WTC11 (cell line): Measurements from ENCODE around the gene BICDL2. TPM values are rescaled to one million over a fixed set of nuclear protein-coding genes. Genes with fewer than 3 reads are reported as not detected.
A peak's percentile ranks its signal among the peaks of the same experiment; 100 is the strongest.

Experiments
- ATAC-seq: fragments of 200-7000 bp; cut with Tn5 transposase; 2 replicates; pipeline ENCODE4 v1.10.0; 2021; ENCODE audit warnings: mild to moderate bottlenecking, moderate library complexity
- CTCF ChIA-PET: fragments of 300-600 bp; sonication (Branson Sonifier 250); formaldehyde crosslinking; loops from one replicate; lab custom pipeline; 2021; ENCODE audit warnings: antibody characterized with exemption; lab: Charles Lee
- POLR2A ChIA-PET: fragments of 350-600 bp; sonication (Branson Sonifier 250); formaldehyde crosslinking; loops from one replicate; lab custom pipeline; 2021; ENCODE audit warnings: antibody characterized with exemption; lab: Charles Lee
- DNase-seq: peaks from one replicate; pipeline ENCODE4 v3.0.0; 2021; ENCODE audit warnings: low spot score
- H3K27ac Mint-ChIP-seq: 2 replicates; pipeline ENCODE4 v1.8.0; 2021; ENCODE audit warnings: mixed read lengths
- H3K27me3 Mint-ChIP-seq: 2 replicates; pipeline ENCODE4 v1.8.0; 2021; ENCODE audit warnings: low read depth, mild to moderate bottlenecking, moderate library complexity, mixed read lengths
- H3K36me3 Mint-ChIP-seq: 2 replicates; pipeline ENCODE4 v1.8.0; 2021; ENCODE audit warnings: mixed read lengths
- H3K4me1 Mint-ChIP-seq: 2 replicates; pipeline ENCODE4 v1.8.0; 2022; ENCODE audit warnings: mixed read lengths
- H3K4me3 Mint-ChIP-seq: 2 replicates; pipeline ENCODE4 v1.8.0; 2021; ENCODE audit warnings: mild to moderate bottlenecking, moderate library complexity, mixed read lengths
- H3K9me3 Mint-ChIP-seq: 2 replicates; pipeline ENCODE4 v1.8.0; 2021; ENCODE audit warnings: mixed read lengths
- AFF4 ChIP-seq: sonication (generic); formaldehyde crosslinking; IDR thresholded peaks from 2 replicates; pipeline ENCODE4 v1.8.1; 2023; ENCODE audit warnings: mild to moderate bottlenecking, missing genetic modification reagents, borderline replicate concordance
- AR ChIP-seq: fragments of 250-450 bp; sonication (Bioruptor Pico); IDR thresholded peaks from 2 replicates; pipeline ENCODE4 v1.9.0; 2021; ENCODE audit warnings: mild to moderate bottlenecking
- JAZF1 ChIP-seq: fragments of 250-450 bp; sonication (Bioruptor Pico); IDR thresholded peaks from 2 replicates; pipeline ENCODE4 v1.9.0; 2021; ENCODE audit warnings: moderate library complexity, mild to moderate bottlenecking, inconsistent platforms
- NFATC4 ChIP-seq: fragments of 250-450 bp; sonication (Bioruptor Pico); IDR thresholded peaks from 2 replicates; pipeline ENCODE4 v1.9.0; 2021; ENCODE audit warnings: mild to moderate bottlenecking
- NFE2L1 ChIP-seq: sonication (generic); formaldehyde crosslinking; IDR thresholded peaks from 2 replicates; pipeline ENCODE4 v1.8.1; 2023; ENCODE audit warnings: missing genetic modification reagents
- NR2C2 ChIP-seq: sonication (generic); formaldehyde crosslinking; IDR thresholded peaks from 2 replicates; pipeline ENCODE4 v1.8.0; 2022; ENCODE audit warnings: mild to moderate bottlenecking, missing genetic modification reagents
- OVOL2 ChIP-seq: fragments of 250-450 bp; sonication (Bioruptor Pico); IDR thresholded peaks from 2 replicates; pipeline ENCODE4 v1.9.0; 2021; ENCODE audit warnings: mild to moderate bottlenecking, borderline replicate concordance
- PRRX2 ChIP-seq: fragments of 250-450 bp; sonication (Bioruptor Pico); IDR thresholded peaks from 2 replicates; pipeline ENCODE4 v1.8.0; 2021; ENCODE audit warnings: mild to moderate bottlenecking
- SMAD4 ChIP-seq: sonication (generic); formaldehyde crosslinking; IDR thresholded peaks from 2 replicates; pipeline ENCODE4 v1.8.0; 2022; ENCODE audit warnings: mild to moderate bottlenecking, missing genetic modification reagents
- SOX15 ChIP-seq: fragments of 250-450 bp; sonication (Bioruptor Pico); IDR thresholded peaks from 2 replicates; pipeline ENCODE4 v1.9.0; 2021; ENCODE audit warnings: mild to moderate bottlenecking
- TEAD1 ChIP-seq: sonication (generic); formaldehyde crosslinking; IDR thresholded peaks from 2 replicates; pipeline ENCODE4 v1.8.0; 2022; ENCODE audit warnings: mild to moderate bottlenecking, missing genetic modification reagents
- ZNF219 ChIP-seq: sonication (generic); formaldehyde crosslinking; IDR thresholded peaks from 2 replicates; pipeline ENCODE4 v1.8.0; 2023; ENCODE audit warnings: missing genetic modification reagents, mild to moderate bottlenecking, borderline replicate concordance
- ZNF232 ChIP-seq: sonication (generic); formaldehyde crosslinking; IDR thresholded peaks from 2 replicates; pipeline ENCODE4 v1.8.0; 2022; ENCODE audit warnings: mild to moderate bottlenecking, missing genetic modification reagents
- ZNF425 ChIP-seq: fragments of 250-450 bp; sonication (Bioruptor Pico); conservative IDR thresholded peaks from 2 replicates; pipeline ENCODE4 v1.9.0; 2021; ENCODE audit warnings: mild to moderate bottlenecking
- ZNF671 ChIP-seq: fragments of 250-450 bp; sonication (Bioruptor Pico); IDR thresholded peaks from 2 replicates; pipeline ENCODE4 v1.8.0; 2021; ENCODE audit warnings: mild to moderate bottlenecking
- ZSCAN18 ChIP-seq: fragments of 250-450 bp; sonication (Bioruptor Pico); IDR thresholded peaks from 2 replicates; pipeline ENCODE4 v2.1.2; 2022; ENCODE audit warnings: mild to moderate bottlenecking, moderate library complexity
- total RNA-seq: library from RNA; stranded (reverse); gene quantifications from 3 replicates; pipeline ENCODE4 v1.2.3, GENCODE V29; 2021
- TF ChIP-seq, protein P1 (sequence below): sonication (generic); formaldehyde crosslinking; IDR thresholded peaks from 2 replicates; pipeline ENCODE4 v1.8.1; 2023; ENCODE audit warnings: mild to moderate bottlenecking, missing genetic modification reagents, moderate library complexity
- TF ChIP-seq, protein P2 (sequence below): sonication (generic); formaldehyde crosslinking; IDR thresholded peaks from 2 replicates; pipeline ENCODE4 v1.8.1; 2022; ENCODE audit warnings: low read depth, mild to moderate bottlenecking, moderate library complexity, missing genetic modification reagents, borderline replicate concordance
- TF ChIP-seq, protein P3 (sequence below): sonication (generic); formaldehyde crosslinking; conservative IDR thresholded peaks from 2 replicates; pipeline ENCODE4 v1.8.1; 2023; ENCODE audit warnings: mild to moderate bottlenecking, low read depth, missing genetic modification reagents, moderate library complexity

BICDL2 gene
- total RNA-seq, 1 experiment from 2014 or later: 28.2 TPM

GRCh38 chr16:3062553-3062952, 25.8 kb upstream of the BICDL2 start (continued):
- TF ChIP-seq AR (CRISPR knock-in tag) (no peak), AFF4 (CRISPR knock-in tag) (no peak), NFATC4 (CRISPR knock-in tag) (no peak)
- TF ChIP-seq, protein P1, sequence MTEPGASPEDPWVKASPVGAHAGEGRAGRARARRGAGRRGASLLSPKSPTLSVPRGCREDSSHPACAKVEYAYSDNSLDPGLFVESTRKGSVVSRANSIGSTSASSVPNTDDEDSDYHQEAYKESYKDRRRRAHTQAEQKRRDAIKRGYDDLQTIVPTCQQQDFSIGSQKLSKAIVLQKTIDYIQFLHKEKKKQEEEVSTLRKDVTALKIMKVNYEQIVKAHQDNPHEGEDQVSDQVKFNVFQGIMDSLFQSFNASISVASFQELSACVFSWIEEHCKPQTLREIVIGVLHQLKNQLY (CRISPR knock-in tag): no peak

DNA sequence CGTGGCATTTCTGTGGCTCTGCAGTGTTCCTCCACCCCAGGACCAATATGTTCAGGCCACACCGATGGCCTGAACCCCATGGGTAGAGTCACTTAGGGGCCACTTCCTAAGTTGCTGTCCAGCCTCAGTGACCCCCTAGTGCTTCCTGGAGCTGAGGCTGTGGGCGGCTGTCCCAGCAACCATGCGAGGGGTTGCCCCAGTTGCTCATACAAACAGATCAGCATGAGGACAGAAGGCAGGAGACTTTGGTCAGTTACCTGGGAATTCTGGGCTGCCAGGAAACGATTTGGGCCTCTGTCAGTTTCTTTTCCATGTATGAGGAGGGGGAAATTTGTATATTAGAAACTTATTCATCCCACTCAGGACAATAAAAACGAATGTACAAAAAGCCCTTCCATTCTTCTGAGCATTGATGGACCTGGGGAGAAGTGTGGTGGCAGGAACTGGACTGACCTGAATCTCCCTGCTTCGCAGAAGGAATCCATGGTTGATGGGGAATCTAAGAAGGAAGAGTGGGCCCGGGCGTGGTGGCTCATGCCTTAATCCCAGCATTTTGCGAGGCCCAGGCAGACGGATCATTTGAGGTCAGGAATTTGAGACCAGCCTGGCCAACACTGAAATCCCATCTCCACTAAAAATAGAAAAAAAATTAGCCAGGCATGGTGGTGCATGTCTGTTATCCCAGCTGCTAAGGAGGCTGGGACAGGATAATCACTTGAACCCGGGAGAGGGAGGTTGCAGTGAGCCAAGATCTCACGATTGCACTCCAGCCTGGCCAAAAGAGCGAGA, 23.8 kb upstream of the BICDL2 start:
- ATAC-seq (no peak), DNase-seq (no peak)
- H3K4me3 Mint-ChIP-seq: peak overlapping the region; percentile 68
- ChIA-PET CTCF (interaction anchor here (0.9 to 3.6 kb wide), 14 partner anchors 17 to 114 kb away, joined by 3 to 109 read pairs (median 19); partner anchors contain the start of gene ZSCAN10), POLR2A (interaction anchor here (1.5 to 3.2 kb wide), 2 partner anchors 27 to 38 kb away, joined by 5 to 29 read pairs; partner anchors contain the start of gene ZSCAN10)
- H3K9me3 Mint-ChIP-seq: no peaks in the 10 kb centered on the region
- H3K36me3 Mint-ChIP-seq: no peaks in the 10 kb centered on the region
- no peak overlapping the region for H3K27ac Mint-ChIP-seq
- peaks cover 30% of the 10 kb centered on the region for H3K4me1 Mint-ChIP-seq
- peaks cover 3% of the 10 kb centered on the region; the same call in 1 of the 2 replicates for H3K27me3 Mint-ChIP-seq
- TF ChIP-seq NR2C2 (CRISPR knock-in tag): no peak
- no peak for TF ChIP-seq NFE2L1
- no peak for TF ChIP-seq ZNF219 (CRISPR knock-in tag)
- TF ChIP-seq ZNF425: no peak
- no peak for TF ChIP-seq PRRX2 (CRISPR knock-in tag)
- TF ChIP-seq, protein P2, sequence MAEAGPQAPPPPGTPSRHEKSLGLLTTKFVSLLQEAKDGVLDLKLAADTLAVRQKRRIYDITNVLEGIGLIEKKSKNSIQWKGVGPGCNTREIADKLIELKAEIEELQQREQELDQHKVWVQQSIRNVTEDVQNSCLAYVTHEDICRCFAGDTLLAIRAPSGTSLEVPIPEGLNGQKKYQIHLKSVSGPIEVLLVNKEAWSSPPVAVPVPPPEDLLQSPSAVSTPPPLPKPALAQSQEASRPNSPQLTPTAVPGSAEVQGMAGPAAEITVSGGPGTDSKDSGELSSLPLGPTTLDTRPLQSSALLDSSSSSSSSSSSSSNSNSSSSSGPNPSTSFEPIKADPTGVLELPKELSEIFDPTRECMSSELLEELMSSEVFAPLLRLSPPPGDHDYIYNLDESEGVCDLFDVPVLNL: no peak
- no peak for TF ChIP-seq OVOL2 (CRISPR knock-in tag)
- TF ChIP-seq, protein P1 (CRISPR knock-in tag): no peak
- TF ChIP-seq, protein P3, sequence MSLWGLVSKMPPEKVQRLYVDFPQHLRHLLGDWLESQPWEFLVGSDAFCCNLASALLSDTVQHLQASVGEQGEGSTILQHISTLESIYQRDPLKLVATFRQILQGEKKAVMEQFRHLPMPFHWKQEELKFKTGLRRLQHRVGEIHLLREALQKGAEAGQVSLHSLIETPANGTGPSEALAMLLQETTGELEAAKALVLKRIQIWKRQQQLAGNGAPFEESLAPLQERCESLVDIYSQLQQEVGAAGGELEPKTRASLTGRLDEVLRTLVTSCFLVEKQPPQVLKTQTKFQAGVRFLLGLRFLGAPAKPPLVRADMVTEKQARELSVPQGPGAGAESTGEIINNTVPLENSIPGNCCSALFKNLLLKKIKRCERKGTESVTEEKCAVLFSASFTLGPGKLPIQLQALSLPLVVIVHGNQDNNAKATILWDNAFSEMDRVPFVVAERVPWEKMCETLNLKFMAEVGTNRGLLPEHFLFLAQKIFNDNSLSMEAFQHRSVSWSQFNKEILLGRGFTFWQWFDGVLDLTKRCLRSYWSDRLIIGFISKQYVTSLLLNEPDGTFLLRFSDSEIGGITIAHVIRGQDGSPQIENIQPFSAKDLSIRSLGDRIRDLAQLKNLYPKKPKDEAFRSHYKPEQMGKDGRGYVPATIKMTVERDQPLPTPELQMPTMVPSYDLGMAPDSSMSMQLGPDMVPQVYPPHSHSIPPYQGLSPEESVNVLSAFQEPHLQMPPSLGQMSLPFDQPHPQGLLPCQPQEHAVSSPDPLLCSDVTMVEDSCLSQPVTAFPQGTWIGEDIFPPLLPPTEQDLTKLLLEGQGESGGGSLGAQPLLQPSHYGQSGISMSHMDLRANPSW (CRISPR knock-in tag): no peak
- no peak for TF ChIP-seq SMAD4 (CRISPR knock-in tag)
- no peak for TF ChIP-seq SOX15
- TF ChIP-seq ZNF232 (CRISPR knock-in tag): no peak
- TF ChIP-seq JAZF1 (CRISPR knock-in tag): no peak
- no peak for TF ChIP-seq ZSCAN18 (CRISPR knock-in tag)
- TF ChIP-seq ZNF671 (CRISPR knock-in tag): no peak
- TF ChIP-seq TEAD1 (CRISPR knock-in tag): no peak
